Esophagus muscularis mucosa (tissue), 4 donors: Measurements from ENCODE around the gene SLC23A2.

Experiments used
- EP300 ChIP-seq: sonication (generic); formaldehyde crosslinking; IDR thresholded peaks from one replicate; pipeline ENCODE4 v1.6.1; 2017; ENCODE audit warnings: antibody characterized with exemption
- POLR2A ChIP-seq: fragments of 450-650 bp; IDR thresholded peaks from one replicate; pipeline ENCODE4 v1.6.1; 2017; ENCODE audit warnings: antibody characterized with exemption, moderate library complexity, mild to moderate bottlenecking, low read depth
- POLR2AphosphoS5 ChIP-seq, 2 donors: sonication (generic); formaldehyde crosslinking; IDR thresholded peaks; one replicate each; pipeline ENCODE4 v1.6.1; 2017; ENCODE audit warnings: antibody characterized with exemption in 2 of 2
- TF ChIP-seq, protein P1 (sequence below), 3 experiments: fragments of 200-600 bp in 2 of 3; fragments of 450-650 bp in 1 of 3; sonication (generic) in 2 of 3; IDR thresholded peaks; one replicate each; pipeline ENCODE4 v1.5.1; 2017 to 2019; ENCODE audit warnings: antibody characterized with exemption in 3 of 3, mild to moderate bottlenecking in 2 of 3, moderate library complexity in 1 of 3

DNA sequence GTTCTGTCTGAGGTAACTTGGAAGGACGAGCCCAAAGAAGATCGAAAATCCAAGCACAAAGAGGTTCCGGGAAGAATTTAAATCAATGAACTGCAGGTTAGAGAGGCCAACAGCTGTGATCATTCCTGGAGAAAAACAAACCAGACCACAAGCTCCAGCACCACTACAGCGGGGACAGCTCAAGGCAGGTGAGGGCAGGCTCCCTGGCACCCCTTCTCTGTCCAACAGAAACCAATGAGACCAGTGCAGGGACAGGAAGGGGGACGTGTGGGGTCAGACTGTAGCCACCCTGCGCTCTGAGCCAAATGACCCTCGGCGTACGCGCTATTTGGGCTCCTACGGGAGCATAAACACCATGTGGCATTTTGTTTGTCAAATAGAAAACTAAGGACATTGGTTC lies 139.3 kb downstream of the SLC23A2 start:
- TF ChIP-seq, protein P1, sequence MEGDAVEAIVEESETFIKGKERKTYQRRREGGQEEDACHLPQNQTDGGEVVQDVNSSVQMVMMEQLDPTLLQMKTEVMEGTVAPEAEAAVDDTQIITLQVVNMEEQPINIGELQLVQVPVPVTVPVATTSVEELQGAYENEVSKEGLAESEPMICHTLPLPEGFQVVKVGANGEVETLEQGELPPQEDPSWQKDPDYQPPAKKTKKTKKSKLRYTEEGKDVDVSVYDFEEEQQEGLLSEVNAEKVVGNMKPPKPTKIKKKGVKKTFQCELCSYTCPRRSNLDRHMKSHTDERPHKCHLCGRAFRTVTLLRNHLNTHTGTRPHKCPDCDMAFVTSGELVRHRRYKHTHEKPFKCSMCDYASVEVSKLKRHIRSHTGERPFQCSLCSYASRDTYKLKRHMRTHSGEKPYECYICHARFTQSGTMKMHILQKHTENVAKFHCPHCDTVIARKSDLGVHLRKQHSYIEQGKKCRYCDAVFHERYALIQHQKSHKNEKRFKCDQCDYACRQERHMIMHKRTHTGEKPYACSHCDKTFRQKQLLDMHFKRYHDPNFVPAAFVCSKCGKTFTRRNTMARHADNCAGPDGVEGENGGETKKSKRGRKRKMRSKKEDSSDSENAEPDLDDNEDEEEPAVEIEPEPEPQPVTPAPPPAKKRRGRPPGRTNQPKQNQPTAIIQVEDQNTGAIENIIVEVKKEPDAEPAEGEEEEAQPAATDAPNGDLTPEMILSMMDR (IDR thresholded peaks at IDR 0.05) = no peak
- TF ChIP-seq POLR2A = no peak
- no peak for TF ChIP-seq POLR2AphosphoS5 (IDR thresholded peaks at IDR 0.05)
- no peak for TF ChIP-seq EP300
